Lower leg skin (tissue), 3 donors: ENCODE data around the gene TCF7L2.
"Not testable (repeated sequence)": the region's sequence is repeated elsewhere in the genome, so short reads cannot be mapped to it uniquely, and the experiment has no call there.

ENCODE experiments used
- POLR2A ChIP-seq, 2 donors: fragments of 450-650 bp; IDR thresholded peaks; one replicate each; pipeline ENCODE4 v1.6.1; 2016 to 2017; ENCODE audit warnings: antibody characterized with exemption in 2 of 2, mild to moderate bottlenecking in 1 of 2, moderate library complexity in 1 of 2
- TF ChIP-seq, protein P1 (sequence below), 3 donors: fragments of 450-650 bp; IDR thresholded peaks; one replicate each; pipeline ENCODE4 v1.5.1; 2016; ENCODE audit warnings: antibody characterized with exemption in 3 of 3, mild to moderate bottlenecking in 3 of 3, moderate library complexity in 2 of 3

DNA sequence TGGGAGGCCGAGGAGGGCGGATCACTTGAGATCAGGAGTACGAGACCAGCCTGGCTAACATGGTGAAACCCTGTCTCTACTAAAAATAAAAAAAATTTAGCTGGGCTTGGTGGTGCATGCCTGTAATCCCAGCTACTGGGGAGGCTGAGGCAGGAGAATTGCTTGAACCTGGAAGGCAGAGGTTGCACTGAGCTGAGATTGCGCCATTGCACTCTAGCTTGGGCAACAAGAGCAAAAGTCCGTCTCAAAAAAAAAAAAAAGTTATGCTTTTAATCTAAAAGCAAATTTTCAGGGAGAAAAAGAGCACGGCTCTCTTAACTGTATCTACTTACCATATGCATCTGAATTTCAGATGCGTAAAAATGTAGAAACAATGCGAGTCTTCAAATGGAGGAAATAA, 116.1 kb downstream of the TCF7L2 start:
- TF ChIP-seq, protein P1, sequence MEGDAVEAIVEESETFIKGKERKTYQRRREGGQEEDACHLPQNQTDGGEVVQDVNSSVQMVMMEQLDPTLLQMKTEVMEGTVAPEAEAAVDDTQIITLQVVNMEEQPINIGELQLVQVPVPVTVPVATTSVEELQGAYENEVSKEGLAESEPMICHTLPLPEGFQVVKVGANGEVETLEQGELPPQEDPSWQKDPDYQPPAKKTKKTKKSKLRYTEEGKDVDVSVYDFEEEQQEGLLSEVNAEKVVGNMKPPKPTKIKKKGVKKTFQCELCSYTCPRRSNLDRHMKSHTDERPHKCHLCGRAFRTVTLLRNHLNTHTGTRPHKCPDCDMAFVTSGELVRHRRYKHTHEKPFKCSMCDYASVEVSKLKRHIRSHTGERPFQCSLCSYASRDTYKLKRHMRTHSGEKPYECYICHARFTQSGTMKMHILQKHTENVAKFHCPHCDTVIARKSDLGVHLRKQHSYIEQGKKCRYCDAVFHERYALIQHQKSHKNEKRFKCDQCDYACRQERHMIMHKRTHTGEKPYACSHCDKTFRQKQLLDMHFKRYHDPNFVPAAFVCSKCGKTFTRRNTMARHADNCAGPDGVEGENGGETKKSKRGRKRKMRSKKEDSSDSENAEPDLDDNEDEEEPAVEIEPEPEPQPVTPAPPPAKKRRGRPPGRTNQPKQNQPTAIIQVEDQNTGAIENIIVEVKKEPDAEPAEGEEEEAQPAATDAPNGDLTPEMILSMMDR (IDR thresholded peaks at IDR 0.05): not testable (repeated sequence)
- TF ChIP-seq POLR2A (IDR thresholded peaks at IDR 0.05): not testable (repeated sequence)
